DND-41 (cell line): ENCODE data around the gene OTOP3.

Experiments
- ATAC-seq: fragments of 200-7000 bp; cut with Tn5 transposase; 3 replicates; pipeline ENCODE4 v1.9.1; 2021; ENCODE audit warnings: low read depth; ENCODE audit not compliant: insufficient read depth
- DNase-seq: peaks from one replicate; pipeline ENCODE4 v3.0.0-alpha.2; 2020
- H2AFZ ChIP-seq: 2 replicates; pipeline ENCODE4 v1.6.0; 2012; ENCODE audit warnings: low read depth, low read length
- H3K27ac ChIP-seq: 2 replicates; pipeline ENCODE4 v1.5.1; 2012; ENCODE audit warnings: low read length, inconsistent platforms
- H3K27me3 ChIP-seq: fragments of 200-600 bp; sonication (generic); 2 replicates; pipeline ENCODE4 v1.6.0; 2012; ENCODE audit warnings: low read length, mild to moderate bottlenecking, inconsistent platforms; ENCODE audit not compliant: insufficient read depth, poor library complexity
- H3K36me3 ChIP-seq: 2 replicates; pipeline ENCODE4 v1.5.1; 2012; ENCODE audit warnings: low read length, inconsistent platforms; ENCODE audit not compliant: insufficient read depth
- H3K4me1 ChIP-seq: 2 replicates; pipeline ENCODE4 v1.5.1; 2012; ENCODE audit warnings: mild to moderate bottlenecking, low read length; ENCODE audit not compliant: insufficient read depth
- H3K4me2 ChIP-seq: 2 replicates; pipeline ENCODE4 v1.6.0; 2012; ENCODE audit warnings: mild to moderate bottlenecking, moderate library complexity, low read length, inconsistent platforms; ENCODE audit not compliant: insufficient read depth
- H3K4me3 ChIP-seq, 2 experiments: fragments of 200-600 bp in 1 of 2; shearing (Covaris generic) in 1 of 2; 2 replicates each; pipeline ENCODE4 v1.5.1; 2012 to 2016; ENCODE audit warnings: inconsistent platforms in 2 of 2, low read length in 2 of 2, mild to moderate bottlenecking in 2 of 2, low read depth in 1 of 2, moderate library complexity in 1 of 2
- H3K79me2 ChIP-seq: 2 replicates; pipeline ENCODE4 v1.6.0; 2012; ENCODE audit warnings: low read length, inconsistent platforms; ENCODE audit not compliant: insufficient read depth
- H3K9ac ChIP-seq: 2 replicates; pipeline ENCODE4 v1.6.0; 2012; ENCODE audit warnings: low read depth, mild to moderate bottlenecking, inconsistent platforms, low read length, moderate library complexity
- H3K9me3 ChIP-seq: 2 replicates; pipeline ENCODE4 v1.5.1; 2012; ENCODE audit warnings: low read length, moderate library complexity, mild to moderate bottlenecking, inconsistent platforms; ENCODE audit not compliant: insufficient read depth, severe bottlenecking
- H4K20me1 ChIP-seq: 2 replicates; pipeline ENCODE4 v1.6.0; 2012; ENCODE audit warnings: low read length; ENCODE audit not compliant: insufficient read depth
- CTCF ChIP-seq: IDR thresholded peaks from 2 replicates; pipeline ENCODE4 v1.5.1; 2012; ENCODE audit warnings: borderline replicate concordance, low read length, moderate library complexity, mild to moderate bottlenecking; ENCODE audit not compliant: poor library complexity, severe bottlenecking; ENCODE audit errors: extremely low read depth
- EZH2 ChIP-seq: IDR thresholded peaks from 3 replicates; pipeline ENCODE4 v1.6.1; 2012; ENCODE audit warnings: borderline replicate concordance, low read depth, mild to moderate bottlenecking, moderate library complexity, low read length, inconsistent platforms; ENCODE audit not compliant: severe bottlenecking

OTOP3 gene

GRCh38 chr17:74963656-74964055 is 28.0 kb downstream of the OTOP3 start:
- no peak overlapping the region for H2AFZ ChIP-seq

GRCh38 chr17:74964246-74964761 is 28.6 kb downstream of the OTOP3 start:
- Histone ChIP-seq H3K27ac (no peak overlapping the region), H2AFZ (no peak overlapping the region), H3K9me3 (no peaks in the 10 kb centered on the region), H3K4me3 (no peak overlapping the region), H3K9ac (no peak overlapping the region), H4K20me1 (no peaks in the 10 kb centered on the region), H3K79me2 (no peaks in the 10 kb centered on the region), H3K4me1 (peaks cover 3% of the 10 kb centered on the region; the same call in 1 of the 2 replicates), H3K27me3 (peaks cover 4% of the 10 kb centered on the region), H3K36me3 (no peaks in the 10 kb centered on the region), H3K4me2 (no peak overlapping the region)
- no peak for ATAC-seq
- TF ChIP-seq EZH2 = no peak
- TF ChIP-seq CTCF = no peak
- no peak for DNase-seq

More at GRCh38 chr17:74963656-74964055, 28.0 kb downstream of the OTOP3 start:
- H3K36me3 ChIP-seq = no peaks in the 10 kb centered on the region
- ATAC-seq (no peak), DNase-seq (no peak)
- TF ChIP-seq EZH2 = no peak
- TF ChIP-seq CTCF = peak; percentile 38
- H3K9ac ChIP-seq = no peak overlapping the region
- H3K4me3 ChIP-seq = no peak overlapping the region
- no peak overlapping the region for H3K4me2 ChIP-seq
- no peak overlapping the region for H3K27ac ChIP-seq
- H3K27me3 ChIP-seq = peaks cover 4% of the 10 kb centered on the region
- H3K79me2 ChIP-seq = no peaks in the 10 kb centered on the region
- H3K9me3 ChIP-seq = no peaks in the 10 kb centered on the region
- H3K4me1 ChIP-seq = peaks cover 3% of the 10 kb centered on the region; the same call in 1 of the 2 replicates
- H4K20me1 ChIP-seq = no peaks in the 10 kb centered on the region

- H3K36me3 ChIP-seq = no peaks in the 10 kb centered on the region
- H3K9me3 ChIP-seq = no peaks in the 10 kb centered on the region
- peaks cover 3% of the 10 kb centered on the region for H3K27me3 ChIP-seq
- no peaks in the 10 kb centered on the region for H3K79me2 ChIP-seq
- DNase-seq = no peak
- H3K4me1 ChIP-seq = peaks cover 3% of the 10 kb centered on the region; the same call in 1 of the 2 replicates
- no peak overlapping the region for H3K4me3 ChIP-seq
- no peak overlapping the region for H3K27ac ChIP-seq
- H3K4me2 ChIP-seq = no peak overlapping the region
- ATAC-seq = no peak
- no peak overlapping the region for H2AFZ ChIP-seq
- no peaks in the 10 kb centered on the region for H4K20me1 ChIP-seq
- no peak for TF ChIP-seq EZH2
- no peak for TF ChIP-seq CTCF
- no peak overlapping the region for H3K9ac ChIP-seq
Measured at GRCh38 chr17:74964988-74965622, 29.4 kb downstream of the OTOP3 start.
